B cell (primary cell): Measurements from ENCODE around the gene CD244.

ENCODE experiments used
- EZH2 ChIP-seq: IDR thresholded peaks from 2 replicates; pipeline ENCODE4 v1.6.1; 2012; ENCODE audit warnings: borderline replicate concordance, low read depth, mild to moderate bottlenecking, moderate library complexity, low read length; ENCODE audit not compliant: insufficient read depth, poor library complexity, severe bottlenecking
- TF ChIP-seq, protein P1 (sequence below): fragments of 200-600 bp; IDR thresholded peaks from one replicate; pipeline ENCODE4 v1.8.0; 2022; ENCODE audit warnings: antibody characterized with exemption, mild to moderate bottlenecking

DNA sequence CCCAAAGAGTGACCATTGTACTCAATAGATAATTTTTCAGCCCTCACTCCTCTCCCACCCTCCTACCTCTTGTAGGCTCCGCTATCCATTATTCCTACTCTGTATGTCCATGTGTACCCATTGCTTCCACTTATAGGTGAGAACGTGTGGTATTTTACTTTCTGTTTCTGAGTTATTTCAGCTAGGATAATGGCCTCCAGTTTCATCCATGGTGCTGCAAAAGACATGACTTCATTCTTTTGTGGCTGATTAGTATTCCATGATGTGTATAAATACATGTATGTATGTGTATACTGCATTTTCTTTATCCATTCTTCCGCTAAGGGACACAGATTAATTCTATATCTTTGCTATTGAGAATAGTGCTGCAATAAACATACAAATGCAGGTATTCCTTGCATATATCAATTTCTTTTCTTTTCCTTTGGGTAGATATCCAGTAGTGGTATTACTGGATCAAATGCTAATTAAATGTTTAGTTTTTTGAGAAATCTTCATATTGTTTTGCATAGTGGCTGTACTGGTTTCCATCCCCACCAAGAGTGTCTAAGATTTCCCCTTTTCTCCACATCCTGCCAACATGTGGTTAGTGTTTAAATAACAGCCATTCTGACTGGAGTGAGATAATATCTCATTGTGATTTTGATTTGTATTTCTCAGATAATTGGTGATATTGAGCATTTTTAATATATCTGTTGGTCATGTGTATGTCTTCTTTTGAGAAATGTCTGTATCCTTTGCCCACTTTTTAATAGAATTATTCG lies 61.9 kb downstream of the CD244 start:
- TF ChIP-seq, protein P1, sequence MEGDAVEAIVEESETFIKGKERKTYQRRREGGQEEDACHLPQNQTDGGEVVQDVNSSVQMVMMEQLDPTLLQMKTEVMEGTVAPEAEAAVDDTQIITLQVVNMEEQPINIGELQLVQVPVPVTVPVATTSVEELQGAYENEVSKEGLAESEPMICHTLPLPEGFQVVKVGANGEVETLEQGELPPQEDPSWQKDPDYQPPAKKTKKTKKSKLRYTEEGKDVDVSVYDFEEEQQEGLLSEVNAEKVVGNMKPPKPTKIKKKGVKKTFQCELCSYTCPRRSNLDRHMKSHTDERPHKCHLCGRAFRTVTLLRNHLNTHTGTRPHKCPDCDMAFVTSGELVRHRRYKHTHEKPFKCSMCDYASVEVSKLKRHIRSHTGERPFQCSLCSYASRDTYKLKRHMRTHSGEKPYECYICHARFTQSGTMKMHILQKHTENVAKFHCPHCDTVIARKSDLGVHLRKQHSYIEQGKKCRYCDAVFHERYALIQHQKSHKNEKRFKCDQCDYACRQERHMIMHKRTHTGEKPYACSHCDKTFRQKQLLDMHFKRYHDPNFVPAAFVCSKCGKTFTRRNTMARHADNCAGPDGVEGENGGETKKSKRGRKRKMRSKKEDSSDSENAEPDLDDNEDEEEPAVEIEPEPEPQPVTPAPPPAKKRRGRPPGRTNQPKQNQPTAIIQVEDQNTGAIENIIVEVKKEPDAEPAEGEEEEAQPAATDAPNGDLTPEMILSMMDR: no peak
- TF ChIP-seq EZH2: no peak
